Skeletal muscle cell (primary cell): Measurements from ENCODE around the gene CKLF.
"Not testable (repeated sequence)": the region's sequence is repeated elsewhere in the genome, so short reads cannot be mapped to it uniquely, and the experiment has no call there.

Experiments
- DNase-seq: peaks from one replicate; pipeline ENCODE4 v3.0.0-alpha.2; 2010; ENCODE audit warnings: low read depth
- H3K4me3 ChIP-seq: 2 replicates; pipeline ENCODE4 v1.5.1; 2011; ENCODE audit warnings: low read depth, mild to moderate bottlenecking, control low read depth, low read length, moderate library complexity

Gene CKLF

DNA sequence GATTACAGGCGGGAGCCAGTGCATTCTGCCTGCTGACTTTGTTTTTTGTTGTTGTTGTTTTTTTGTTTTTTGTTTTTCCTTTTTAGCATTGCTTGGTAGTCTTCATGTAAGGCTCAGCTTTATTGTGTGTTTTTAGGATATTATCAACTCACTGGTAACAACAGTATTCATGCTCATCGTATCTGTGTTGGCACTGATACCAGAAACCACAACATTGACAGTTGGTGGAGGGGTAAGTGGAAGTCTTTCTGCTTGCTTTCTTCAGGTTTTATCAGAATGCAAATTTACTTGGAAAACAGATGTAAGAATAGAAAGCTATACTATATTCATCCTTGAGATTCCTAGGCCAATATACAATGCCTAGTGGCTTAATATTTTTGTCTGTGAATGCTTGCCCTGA lies 10.6 kb downstream of the CKLF start:
- H3K4me3 ChIP-seq, result no peak overlapping the region
- DNase-seq, result no peak

DNA sequence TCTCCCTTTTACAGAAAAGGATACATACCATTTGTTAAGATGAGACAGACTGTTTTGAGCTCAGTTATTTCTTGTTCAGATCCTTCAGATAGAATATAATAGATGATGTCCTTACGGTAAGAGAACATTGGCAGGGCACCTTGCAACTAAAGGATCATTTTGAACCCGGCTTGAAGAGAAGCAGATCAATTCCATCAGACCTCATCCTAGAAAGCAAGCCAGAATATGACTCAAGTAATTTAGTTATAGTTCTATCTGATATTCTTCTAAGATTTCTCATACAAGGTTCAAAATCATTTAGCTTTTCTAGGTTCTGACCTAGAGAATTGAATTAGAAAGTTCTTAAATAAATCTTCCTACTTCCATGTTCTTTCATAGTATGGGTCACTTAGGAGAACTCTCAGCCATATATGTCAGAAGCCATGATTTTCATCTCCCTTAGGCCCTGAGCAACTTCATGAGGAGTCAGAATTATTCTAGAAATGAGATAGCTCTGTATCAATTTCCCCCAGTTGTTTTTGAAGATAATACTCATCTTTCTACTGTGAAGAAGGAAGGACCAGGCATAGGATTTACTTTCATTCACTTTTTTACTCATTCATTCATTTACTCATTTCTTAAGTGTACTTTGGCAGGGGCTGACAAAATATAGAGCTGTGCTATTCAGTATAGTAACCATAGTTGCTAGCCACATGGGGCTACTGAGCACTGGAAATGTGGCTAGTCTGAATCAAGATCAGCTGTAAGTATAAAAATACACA lies 11.4 kb downstream of the CKLF start:
- no peak for DNase-seq
- H3K4me3 ChIP-seq, result no peak overlapping the region

DNA sequence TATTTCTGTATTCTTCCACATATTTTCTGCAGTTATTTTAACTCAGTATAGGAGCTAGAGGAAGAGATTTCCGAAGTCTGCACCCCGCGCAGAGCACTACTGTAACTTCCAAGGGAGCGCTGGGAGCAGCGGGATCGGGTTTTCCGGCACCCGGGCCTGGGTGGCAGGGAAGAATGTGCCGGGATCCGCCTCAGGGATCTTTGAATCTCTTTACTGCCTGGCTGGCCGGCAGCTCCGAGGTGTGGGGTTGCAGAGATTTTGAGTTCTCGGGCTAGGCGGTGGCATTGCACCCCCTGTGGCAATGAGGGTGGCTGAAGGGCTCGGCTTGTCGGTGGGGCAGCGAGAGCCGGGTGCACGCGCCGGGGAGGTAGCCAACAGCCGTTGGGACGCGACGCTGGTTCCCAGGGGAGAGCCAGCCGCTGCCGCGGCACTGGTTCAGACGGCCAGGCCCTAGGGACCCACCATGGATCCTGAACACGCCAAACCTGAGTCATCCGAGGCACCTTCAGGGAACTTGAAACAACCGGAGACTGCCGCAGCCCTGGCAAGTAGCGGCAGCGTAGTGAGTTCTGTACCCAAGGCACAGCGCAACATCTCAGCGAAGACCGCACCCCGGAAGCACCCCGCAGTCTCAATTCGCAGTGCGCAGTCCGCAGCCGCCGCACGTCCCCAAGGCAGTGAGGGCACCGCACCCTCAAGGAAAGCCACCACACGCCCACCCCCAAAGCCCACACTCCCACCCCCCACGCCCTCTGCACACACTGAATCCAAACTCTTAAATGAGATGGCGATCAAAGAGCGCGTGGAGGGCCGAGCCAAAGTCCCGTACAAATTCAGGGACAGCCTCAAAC lies 13.9 kb downstream of the CKLF start, which contains the start of gene CMTM1:
Gene CMTM1, plus strand, starts transcription at position 389 of the 851 bp plus-strand sequence. Its CDS starts 75 bp downstream, at position 464.
- H3K4me3 ChIP-seq, result no peak within 1 kb of the TSS
- DNase-seq, result no peak

DNA sequence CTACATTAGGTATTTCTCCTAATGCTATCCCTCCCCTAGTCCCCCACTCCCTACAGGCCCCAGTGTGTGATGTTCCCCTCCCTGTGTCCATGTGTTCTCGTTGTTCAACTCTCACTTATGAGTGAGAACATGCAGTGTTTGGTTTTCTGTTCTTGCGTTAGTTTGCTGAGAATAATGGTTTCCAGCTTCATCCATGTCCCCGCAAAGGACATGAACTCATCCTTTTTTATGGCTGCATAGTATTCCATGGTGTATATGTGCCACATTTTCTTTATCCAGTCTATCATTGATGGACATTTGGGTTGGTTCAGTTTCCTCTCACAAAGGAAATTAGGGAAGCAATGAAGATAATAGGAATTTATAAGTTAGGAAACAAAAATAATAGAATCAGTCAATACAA lies 14.9 kb downstream of the CKLF start:
- not testable (repeated sequence) for DNase-seq, H3K4me3 ChIP-seq

DNA sequence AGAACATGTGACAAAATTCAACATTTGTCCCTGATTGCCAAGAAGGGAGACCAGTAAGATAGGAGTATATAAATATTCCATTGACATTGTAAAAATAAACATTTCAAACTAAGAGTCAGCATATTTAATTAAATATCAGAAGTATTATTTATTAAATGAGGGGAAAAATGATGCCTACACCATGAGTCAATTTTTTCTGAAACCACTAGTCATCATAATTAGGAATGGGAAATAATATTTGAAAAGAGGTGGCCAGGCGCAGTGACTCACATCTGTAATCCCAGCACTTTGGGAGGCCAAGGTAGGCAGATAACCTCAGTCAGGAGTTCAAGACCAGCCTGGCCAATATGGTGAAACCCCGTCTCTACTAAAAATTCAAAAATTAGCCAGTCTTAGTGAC lies 16.0 kb downstream of the CKLF start:
- H3K4me3 ChIP-seq, result no peak overlapping the region
- no peak for DNase-seq

DNA sequence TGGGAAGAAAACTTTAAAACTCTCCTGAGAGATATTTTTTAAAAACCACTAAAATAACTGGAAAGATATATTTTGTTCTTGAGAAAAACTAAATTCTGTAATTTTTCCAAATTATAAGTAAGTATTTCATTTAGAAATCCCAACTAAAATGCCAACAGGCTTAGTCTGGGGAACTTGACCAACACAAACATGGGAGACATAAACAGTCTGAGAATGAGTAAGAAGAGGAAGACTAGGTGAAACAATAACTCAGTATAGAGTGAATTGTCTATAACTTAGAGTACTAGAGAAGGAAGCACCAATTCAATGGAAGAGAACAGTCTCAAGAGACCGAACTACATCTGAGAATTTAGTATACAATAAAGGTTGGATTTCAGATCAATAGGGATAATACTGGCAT lies 16.8 kb downstream of the CKLF start:
- H3K4me3 ChIP-seq, result no peak overlapping the region
- peak; percentile 33 for DNase-seq

DNA sequence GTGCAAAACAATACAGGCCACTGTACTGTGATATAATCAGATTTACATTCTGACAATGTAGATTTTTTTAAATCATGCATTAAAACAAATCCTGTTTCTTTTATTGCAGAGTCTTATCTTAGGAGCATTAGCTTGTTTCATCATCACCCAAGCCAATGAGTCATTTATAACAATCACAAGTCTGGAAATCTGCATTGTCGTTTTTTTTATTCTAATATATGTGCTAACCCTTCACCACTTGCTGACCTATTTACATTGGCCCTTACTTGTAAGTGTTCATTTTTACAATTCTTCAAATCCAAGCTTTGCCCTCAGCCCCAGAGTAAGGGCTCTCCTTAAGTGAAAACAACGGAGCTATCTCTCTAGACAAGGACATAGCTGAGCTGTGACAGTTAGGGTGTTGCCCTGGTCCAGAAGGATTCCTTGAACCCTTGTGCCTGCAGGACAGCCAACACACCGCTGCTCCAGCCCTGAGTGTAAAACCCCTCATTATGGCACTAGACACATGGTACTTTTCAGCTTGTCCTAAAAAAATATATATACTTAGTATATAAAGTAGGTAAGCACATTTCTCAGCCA lies 17.5 kb downstream of the CKLF start:
- DNase-seq, result peak; percentile 60
- H3K4me3 ChIP-seq, result no peak overlapping the region

DNA sequence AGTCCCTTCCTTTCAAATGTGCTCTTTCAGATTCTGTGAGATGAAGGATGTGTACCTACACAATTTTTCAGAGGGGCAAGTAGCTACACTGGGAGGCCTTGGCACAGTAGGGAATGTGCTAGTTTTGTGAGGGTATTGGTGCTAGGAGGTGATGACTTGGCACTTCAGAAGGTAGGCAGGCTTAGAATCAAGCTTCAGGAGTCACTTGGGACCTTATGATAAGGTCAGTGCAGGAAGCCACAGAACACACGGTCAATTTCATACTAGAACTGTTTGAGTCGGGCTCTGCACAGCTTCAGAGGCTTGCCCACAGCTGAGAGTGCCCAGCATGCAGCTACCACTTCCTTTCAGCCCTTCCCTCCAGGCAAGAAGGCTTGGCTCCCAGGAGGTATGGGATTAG lies 20.0 kb downstream of the CKLF start:
- H3K4me3 ChIP-seq, result no peak overlapping the region
- DNase-seq, result no peak

DNA sequence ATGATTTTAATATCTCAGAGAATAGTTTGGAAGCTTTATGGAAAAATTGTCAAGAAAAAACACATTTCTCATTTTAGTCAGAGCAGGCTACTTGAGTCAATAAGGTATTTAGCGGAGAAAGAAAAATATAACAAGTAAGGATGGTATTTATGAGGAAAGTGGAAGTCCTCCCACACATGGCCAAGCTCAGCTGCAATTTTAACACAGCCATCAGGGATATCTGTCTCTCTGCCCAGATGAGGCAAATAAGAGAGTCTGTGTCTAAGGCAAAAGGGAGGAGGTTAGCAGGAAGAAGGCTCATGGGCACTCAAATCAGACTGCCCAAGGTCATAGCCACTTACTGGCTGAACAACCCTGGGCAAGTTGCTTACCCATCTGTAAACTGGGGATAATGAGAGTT lies 21.7 kb downstream of the CKLF start:
- DNase-seq, result no peak
- H3K4me3 ChIP-seq, result no peak overlapping the region

DNA sequence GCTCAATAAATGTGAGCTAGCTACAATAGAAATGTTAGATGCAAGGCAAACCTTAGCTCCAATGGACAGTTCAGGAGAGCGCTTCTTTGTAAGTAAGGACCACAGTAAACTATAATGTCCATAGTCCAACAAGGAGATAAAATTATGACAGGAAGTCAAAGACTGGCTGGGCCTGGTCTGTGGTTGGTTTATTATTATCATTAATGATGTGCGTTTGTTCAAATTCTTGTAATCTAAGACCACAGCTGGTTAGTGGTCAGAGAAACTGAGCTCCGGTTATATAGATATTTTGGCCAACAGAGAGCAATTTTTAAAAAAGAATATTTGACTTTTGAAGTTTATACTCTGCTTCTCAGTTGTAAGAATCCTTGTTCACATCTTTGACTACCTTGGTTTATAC lies 22.2 kb downstream of the CKLF start:
- DNase-seq, result no peak
- H3K4me3 ChIP-seq, result no peak overlapping the region

DNA sequence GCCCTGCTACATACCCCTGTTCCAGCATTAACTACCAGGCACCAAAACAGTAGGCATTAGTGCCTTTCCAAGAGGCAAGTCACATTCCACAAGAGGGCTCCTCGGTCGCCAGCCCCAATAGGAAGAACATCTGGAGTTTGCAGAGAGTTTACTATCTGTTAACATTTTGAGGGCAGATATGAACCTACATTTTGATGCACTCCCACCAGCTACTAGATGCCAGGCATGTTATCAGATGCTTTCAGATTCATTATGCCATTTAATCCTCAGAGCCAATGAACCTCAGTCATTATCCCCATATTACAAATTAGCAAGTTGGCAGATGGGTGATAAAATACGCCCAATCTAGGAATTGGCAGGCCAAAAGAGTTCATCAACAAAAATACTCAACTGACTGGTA lies 22.7 kb downstream of the CKLF start:
- no peak overlapping the region for H3K4me3 ChIP-seq
- DNase-seq, result no peak

DNA sequence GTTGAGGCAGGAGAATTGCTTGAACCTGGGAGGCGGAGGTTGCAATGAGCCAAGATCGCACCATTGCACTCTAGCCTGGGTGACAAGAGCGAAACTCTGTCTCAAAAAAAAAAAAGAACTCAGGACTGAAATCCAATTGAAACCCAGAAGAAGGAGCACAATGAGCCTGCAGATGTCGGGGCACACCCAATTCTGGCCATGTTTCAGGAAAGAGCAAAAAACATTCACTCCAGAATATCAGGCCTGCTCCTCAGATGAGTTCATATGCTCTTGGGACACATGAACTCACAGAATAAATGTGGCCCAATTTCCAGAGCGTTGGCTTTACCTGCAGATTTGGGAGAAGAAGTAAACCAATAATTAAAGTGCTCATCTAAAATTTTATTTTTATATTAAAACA lies 23.9 kb downstream of the CKLF start:
- H3K4me3 ChIP-seq, result no peak overlapping the region
- no peak for DNase-seq

DNA sequence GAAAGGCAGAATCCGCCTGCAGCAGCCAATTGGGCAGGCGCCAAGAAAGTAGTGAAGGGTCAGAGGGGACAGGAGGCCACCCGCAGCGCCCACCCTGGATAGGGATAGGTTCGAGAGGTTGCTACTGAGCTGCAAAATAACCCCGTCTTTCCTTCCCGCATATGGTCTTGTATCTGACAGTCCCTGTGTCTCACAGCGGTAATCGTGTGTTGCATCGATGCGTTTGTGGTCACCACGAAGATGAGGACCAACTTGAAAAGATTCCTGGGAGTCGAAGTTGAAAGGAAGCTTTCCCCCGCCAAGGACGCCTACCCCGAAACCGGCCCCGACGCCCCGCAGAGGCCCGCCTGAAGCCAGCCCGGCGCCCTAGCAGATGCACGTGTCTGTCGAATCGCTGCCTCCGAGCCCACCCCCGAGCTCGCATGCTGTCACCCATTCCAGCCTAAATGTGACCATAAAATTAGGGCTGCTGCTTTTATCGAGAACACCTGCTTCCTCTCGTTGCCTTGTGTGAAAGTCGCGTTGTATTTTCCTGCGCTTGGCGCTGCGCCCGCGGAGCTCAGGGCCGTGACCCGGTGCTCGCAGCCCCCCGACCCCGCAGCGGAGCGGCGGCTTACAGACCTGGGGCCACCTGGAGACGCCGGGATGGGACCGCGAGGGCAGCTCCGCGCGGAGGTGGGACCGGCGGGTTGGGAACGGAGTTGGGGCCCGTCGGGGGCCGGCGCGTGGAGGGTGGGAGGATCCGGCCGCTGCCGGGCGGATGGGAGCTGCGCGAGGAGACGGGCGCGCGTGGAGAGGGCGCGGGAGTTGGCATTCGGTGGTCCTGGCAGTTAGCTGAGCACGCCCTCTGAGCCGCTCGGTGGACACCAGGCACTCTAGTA lies 26.5 kb downstream of the CKLF start, which contains the start of gene CMTM2:
Gene CMTM2, plus strand, starts transcription at position 813 of the 881 bp plus-strand sequence. CDS start 145 bp downstream, outside the sequence.
- no peak for DNase-seq
- H3K4me3 ChIP-seq, result no peak within 1 kb of the TSS

DNA sequence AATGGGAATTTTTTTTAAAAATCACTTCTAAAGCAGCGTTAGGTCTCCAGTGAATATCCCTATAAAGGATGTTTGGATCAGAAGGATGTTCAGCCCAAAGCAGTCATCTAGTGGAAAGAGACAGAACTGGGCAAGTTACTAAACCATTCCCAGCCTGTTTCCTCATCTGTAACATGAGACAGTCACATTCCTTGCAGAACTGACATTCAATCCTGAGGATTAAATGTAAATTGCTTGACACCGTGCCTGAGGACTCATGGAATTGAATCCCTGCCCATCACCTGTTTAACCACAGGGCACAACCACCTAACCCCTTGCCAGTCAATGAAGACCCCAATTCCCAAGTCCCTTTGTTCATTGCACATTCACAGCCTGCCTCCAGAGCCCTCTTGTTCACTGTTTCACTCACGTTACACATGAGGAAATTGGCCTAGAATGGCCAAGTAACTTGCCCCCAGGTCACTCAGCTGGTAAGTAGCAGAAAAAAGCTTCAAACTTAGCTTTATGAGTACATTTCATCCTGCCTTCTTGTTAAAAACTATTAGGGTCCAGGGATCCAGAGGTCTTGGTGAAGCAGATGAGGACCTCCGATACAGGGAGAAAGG lies 28.3 kb downstream of the CKLF start:
- peak; percentile 72 for DNase-seq
- H3K4me3 ChIP-seq, result no peak overlapping the region

DNA sequence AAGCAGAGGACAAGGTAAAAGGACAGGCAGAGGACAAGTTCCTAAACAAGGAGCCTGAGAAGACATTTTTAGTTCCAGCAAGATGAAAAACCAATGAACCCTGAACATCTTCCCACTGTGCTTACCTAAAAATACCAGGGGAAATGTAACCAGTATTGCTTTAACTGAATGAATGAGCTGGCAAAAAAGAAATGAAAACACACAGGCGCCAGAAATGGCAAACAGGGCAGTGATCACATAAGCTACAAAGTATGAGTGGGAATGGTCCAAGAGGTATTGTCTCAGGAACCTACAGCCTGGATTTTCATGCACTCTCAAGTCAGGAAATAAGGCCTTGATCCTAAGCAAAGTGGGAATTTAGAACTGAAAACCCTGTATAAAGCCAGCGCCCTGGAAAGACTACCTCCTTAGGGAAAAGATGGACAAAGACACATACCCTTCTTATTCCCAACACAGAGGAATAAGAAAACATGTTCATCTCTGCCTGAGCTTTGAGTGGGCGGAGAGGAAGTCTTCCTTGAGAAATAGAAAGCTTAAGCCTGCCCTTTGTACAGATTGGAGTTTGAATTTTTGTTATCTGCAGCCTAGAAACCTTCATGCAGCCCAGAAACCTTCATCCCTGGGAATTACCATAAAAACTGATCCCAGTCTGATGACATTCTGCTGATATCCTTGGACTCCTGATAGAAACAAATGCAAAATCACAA lies 29.0 kb downstream of the CKLF start:
- no peak overlapping the region for H3K4me3 ChIP-seq
- no peak for DNase-seq

DNA sequence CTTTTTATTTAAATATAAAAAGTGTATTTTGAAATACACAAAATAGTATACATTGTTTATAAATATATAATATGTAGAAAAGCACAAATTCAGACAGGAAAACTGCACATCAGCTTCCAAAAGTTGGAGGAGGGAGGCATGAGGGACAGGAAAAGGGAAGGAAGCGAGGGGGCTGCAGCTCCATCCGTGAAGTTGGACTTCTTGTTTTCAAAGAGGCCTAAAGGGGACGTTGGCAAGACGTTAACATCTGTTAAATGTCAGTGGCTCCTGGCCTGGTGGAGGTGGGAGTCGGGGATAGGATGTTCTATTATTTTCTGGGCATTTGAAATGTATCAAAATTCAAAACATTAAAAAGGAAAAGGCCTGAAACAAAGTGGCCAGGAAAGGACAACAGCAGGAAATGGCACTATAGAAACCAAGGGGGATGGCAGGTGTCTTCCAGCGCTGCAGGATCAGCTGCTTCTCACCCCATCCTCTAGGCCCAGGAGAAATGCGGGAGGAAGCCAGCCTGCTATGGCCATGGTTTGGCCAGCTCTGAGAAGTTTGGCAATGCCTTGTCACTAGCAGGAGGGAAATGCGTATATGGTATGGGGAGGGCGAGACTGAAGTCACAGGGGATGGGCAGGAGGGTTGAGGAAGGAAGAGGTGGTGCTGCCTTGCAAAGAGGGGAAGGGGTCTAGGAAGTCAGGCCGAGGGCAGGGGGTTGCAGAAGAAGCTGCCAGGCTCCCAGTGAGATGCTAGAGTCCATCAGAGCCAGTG lies 33.3 kb downstream of the CKLF start:
- H3K4me3 ChIP-seq, result no peak overlapping the region
- no peak for DNase-seq

DNA sequence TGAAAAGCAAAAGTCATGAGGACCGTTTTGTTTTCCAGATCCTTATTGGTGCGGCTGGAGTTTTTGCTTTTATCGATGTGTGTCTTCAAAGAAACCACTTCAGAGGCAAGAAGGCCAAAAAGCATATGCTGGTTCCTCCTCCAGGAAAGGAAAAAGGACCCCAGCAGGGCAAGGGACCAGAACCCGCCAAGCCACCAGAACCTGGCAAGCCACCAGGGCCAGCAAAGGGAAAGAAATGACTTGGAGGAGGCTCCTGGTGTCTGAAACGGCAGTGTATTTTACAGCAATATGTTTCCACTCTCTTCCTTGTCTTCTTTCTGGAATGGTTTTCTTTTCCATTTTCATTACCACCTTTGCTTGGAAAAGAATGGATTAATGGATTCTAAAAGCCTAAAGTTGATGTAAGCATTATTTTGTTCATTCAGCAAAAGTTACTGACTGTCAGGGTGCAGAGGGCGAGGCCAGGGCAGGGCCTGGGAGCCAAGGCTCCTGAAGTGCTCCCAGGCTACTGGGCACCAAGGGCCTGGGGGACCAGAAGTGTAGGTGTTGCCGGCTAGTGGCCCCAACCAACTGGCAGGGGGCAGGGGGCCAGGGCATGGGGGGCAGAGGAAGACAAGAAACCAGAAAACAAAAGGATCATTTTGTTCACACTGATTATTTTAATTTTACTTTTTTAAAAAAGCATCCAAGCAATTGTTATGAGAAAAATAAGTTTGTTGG lies 35.7 kb downstream of the CKLF start:
- H3K4me3 ChIP-seq, result no peak overlapping the region

More for the DNA sequence above, 35.7 kb downstream of the CKLF start:
- no peak for DNase-seq
